ENCODE results near the gene KIAA0930. TPM values are rescaled to one million over a fixed set of nuclear protein-coding genes. Genes with fewer than 3 reads are reported as not detected.
A peak's percentile ranks its signal among the peaks of the same experiment; 100 is the strongest.

Gene KIAA0930
- total and polyA plus RNA-seq, 2 experiments from 2014 or later = 15.0 to 78.6 TPM

DNA sequence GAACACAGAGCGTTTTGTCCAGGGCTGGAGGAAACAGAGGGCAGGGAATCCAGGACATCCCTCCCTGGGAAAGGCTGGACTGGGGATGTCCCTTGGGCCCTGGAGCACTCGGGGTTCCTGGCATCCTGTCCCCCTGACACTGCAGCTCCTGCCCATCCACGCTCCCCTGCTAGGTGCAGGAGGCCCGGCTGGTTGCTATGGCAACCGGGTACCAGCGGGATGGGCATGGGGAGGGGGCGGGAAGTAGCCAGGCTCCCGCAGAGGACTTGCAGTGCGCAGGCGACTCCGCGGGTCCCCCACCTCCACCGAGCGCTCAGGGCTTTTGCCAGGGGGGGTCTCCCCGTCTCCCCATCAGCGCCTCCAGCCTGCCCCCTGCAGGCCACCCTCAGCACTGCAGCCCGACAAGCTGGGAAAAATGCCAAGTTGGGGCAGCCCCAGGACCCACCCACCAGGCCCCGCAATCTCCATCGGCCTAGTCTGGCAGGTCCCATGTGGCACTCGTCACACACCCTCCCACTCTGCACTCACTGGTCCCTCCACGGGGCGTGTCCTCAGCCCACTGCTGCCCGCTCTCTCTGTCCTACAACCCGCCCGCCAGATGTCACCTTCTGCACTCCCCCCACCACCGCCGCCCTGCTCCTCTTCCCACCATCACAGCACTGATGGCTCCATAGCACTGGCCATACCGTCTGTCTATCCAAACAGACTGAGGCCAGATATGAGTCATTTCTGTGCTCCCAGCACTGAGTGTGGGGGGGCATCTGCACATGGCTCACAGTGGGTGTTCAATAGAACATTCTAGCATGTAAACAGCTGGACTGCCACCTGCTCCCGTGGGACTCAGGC is 31.5 kb downstream of the KIAA0930 start:
- Mint-ChIP-seq H3K36me3 (ENCODE audit: low read depth) (peaks cover 10% of the 10 kb centered on the region; the same call in 2 of the 3 replicates), H3K27me3 (ENCODE audit: insufficient read depth, low read depth, poor library complexity) (peaks cover 18% of the 10 kb centered on the region), H3K4me3 (no peak overlapping the region), H3K27ac (0 out of 2 replicates have a peak overlapping the region, but pooled peaks have one; percentile 56), H3K9me3 (no peaks in the 10 kb centered on the region), H3K4me1 (peaks cover 30% of the 10 kb centered on the region)
- ATAC-seq (peak; percentile 57), DNase-seq (ENCODE audit: low spot score) (peak; percentile 75)
- H2AFZ ChIP-seq = no peak overlapping the region
- H3K36me3 ChIP-seq (ENCODE audit: insufficient read depth) = no peaks in the 10 kb centered on the region
- TF ChIP-seq EZH2phosphoT487 (IDR thresholded peaks at IDR 0.05; ENCODE audit: unreplicated experiment) = no peak
- TF ChIP-seq CTCF (conservative IDR thresholded peaks at IDR 0.05; ENCODE audit: low read depth in 2 of 2) = peak; percentile 81 to 87
- H3K27ac ChIP-seq (ENCODE audit: low read depth) = no peak overlapping the region
- H3K4me1 ChIP-seq (ENCODE audit: insufficient read depth) = peaks cover 10% of the 10 kb centered on the region
- H3K4me2 ChIP-seq = no peak overlapping the region
- no peaks in the 10 kb centered on the region; the same call in 1 of the 2 replicates for H4K20me1 ChIP-seq (replicated peaks; ENCODE audit: insufficient read depth)
- no peak overlapping the region for H3K4me3 ChIP-seq
- H3F3A ChIP-seq (replicated peaks; ENCODE audit: low read depth) = no peaks in the 10 kb centered on the region; the same call in 1 of the 2 replicates
- peaks cover 9% of the 10 kb centered on the region for H3K79me2 ChIP-seq (replicated peaks; ENCODE audit: insufficient read depth)
- no peaks in the 10 kb centered on the region for H3K9me2 ChIP-seq (ENCODE audit: insufficient read depth)
- H3K27me3 ChIP-seq (ENCODE audit: insufficient read depth) = no peaks in the 10 kb centered on the region

DNA sequence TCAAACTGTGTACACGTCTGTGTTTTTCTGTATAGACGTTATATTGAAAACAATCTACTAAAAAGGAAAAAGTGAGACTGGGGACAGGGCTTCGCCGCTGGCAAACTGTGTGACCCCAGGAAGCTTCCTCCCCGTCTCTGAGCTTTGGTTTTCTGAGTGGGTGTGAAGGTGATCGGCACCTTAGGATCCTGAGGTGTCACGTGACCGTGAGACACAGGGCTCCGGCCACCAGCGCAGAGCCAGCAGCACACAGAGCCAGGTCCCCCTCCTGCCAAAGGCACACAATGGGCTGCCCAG is 32.0 kb downstream of the KIAA0930 start:
- peaks cover 30% of the 10 kb centered on the region for H3K4me1 Mint-ChIP-seq
- TF ChIP-seq ZNF114 (CRISPR knock-in tag; IDR thresholded peaks at IDR 0.05) (no peak), STAT1 (IDR thresholded peaks at IDR 0.05; ENCODE audit: unreplicated experiment) (no peak), ZNF462 (CRISPR knock-in tag; IDR thresholded peaks at IDR 0.05) (no peak), EZH2 (IDR thresholded peaks at IDR 0.05; ENCODE audit: low read depth, unreplicated experiment) (no peak), CTCF (conservative IDR thresholded peaks at IDR 0.05; ENCODE audit: low read depth in 2 of 2) (no peak), CREB1 (CRISPR knock-in tag; IDR thresholded peaks at IDR 0.05; ENCODE audit: low read depth) (no peak), POLR2AphosphoS5 (IDR thresholded peaks at IDR 0.05; ENCODE audit: low read depth) (no peak), JUNB (IDR thresholded peaks at IDR 0.05; ENCODE audit: unreplicated experiment) (no peak), ZNF331 (CRISPR knock-in tag; IDR thresholded peaks at IDR 0.05; ENCODE audit: low read depth) (no peak)

More for the DNA sequence above, 32.0 kb downstream of the KIAA0930 start:
- no peaks in the 10 kb centered on the region for H3K9me3 Mint-ChIP-seq
- ATAC-seq = no peak
- no peaks in the 10 kb centered on the region; the same call in 1 of the 2 replicates for H3F3A ChIP-seq (replicated peaks; ENCODE audit: low read depth)
- H3K27ac ChIP-seq (ENCODE audit: low read depth) = no peak overlapping the region
- H4K20me1 ChIP-seq (replicated peaks; ENCODE audit: insufficient read depth) = no peaks in the 10 kb centered on the region; the same call in 1 of the 2 replicates
- DNase-seq (ENCODE audit: low spot score) = no peak
- H3K4me3 ChIP-seq = no peak overlapping the region
- no peak overlapping the region for H2AFZ ChIP-seq
- H3K27me3 Mint-ChIP-seq (ENCODE audit: insufficient read depth, low read depth, poor library complexity) = peaks cover 18% of the 10 kb centered on the region
- no peak overlapping the region for H3K4me3 Mint-ChIP-seq
- H3K36me3 ChIP-seq (ENCODE audit: insufficient read depth) = no peaks in the 10 kb centered on the region
- H3K4me1 ChIP-seq (ENCODE audit: insufficient read depth) = peaks cover 10% of the 10 kb centered on the region
- H3K4me2 ChIP-seq = no peak overlapping the region
- H3K36me3 Mint-ChIP-seq (ENCODE audit: low read depth) = peaks cover 10% of the 10 kb centered on the region; the same call in 2 of the 3 replicates
- H3K27me3 ChIP-seq (ENCODE audit: insufficient read depth) = no peaks in the 10 kb centered on the region
- no peaks in the 10 kb centered on the region for H3K9me2 ChIP-seq (ENCODE audit: insufficient read depth)
- H3K27ac Mint-ChIP-seq = no peak overlapping the region
- peaks cover 3% of the 10 kb centered on the region for H3K79me2 ChIP-seq (replicated peaks; ENCODE audit: insufficient read depth)

Data from GM23338 (cell line).